Measurements from ENCODE around the gene DHX38. TPM values are rescaled to one million over a fixed set of nuclear protein-coding genes. Genes with fewer than 3 reads are reported as not detected.

Gene DHX38
- total and polyA plus RNA-seq, 12 donors, result 29.1 to 50.6 (median 37.4) TPM

GRCh38 chr16:72142476-72142875 lies 48.8 kb downstream of the DHX38 start:
- intact Hi-C loops (cut with DNase I), result no loop called here
- TF ChIP-seq CTCF (IDR thresholded peaks at IDR 0.05), result no peak
- ATAC-seq (no peak), DNase-seq (no peak)
- no peaks in the 10 kb centered on the region for H3K4me1 ChIP-seq
- no peaks in the 10 kb centered on the region for H3K36me3 ChIP-seq
- H3K27me3 ChIP-seq, result peaks cover 0 to 16% (median 0%) of the 10 kb centered on the region in 7 donors
- peaks cover 0 to 14% (median 0%) of the 10 kb centered on the region in 11 donors for H3K9me3 ChIP-seq
- H3K27ac ChIP-seq, result no peak overlapping the region
- H3K4me3 ChIP-seq, result no peak overlapping the region
- WGBS, 2 donors, result 66 to 73% methylated on average over 1 of the region's 1 CpG

- no peak overlapping the region for H3K4me3 ChIP-seq
- no peak for ATAC-seq
- no peak for TF ChIP-seq CTCF (IDR thresholded peaks at IDR 0.05)
- no peak for DNase-seq
- no peak overlapping the region for H3K27ac ChIP-seq
- H3K4me1 ChIP-seq, result no peaks in the 10 kb centered on the region
- H3K27me3 ChIP-seq, result no peaks in the 10 kb centered on the region
- peaks cover 0 to 20% (median 0%) of the 10 kb centered on the region in 11 donors for H3K9me3 ChIP-seq
- 72 to 74% methylated on average over 8 of the region's 8 CpGs for WGBS, 2 donors
- intact Hi-C loops (cut with DNase I), result no loop called here
- no peaks in the 10 kb centered on the region for H3K36me3 ChIP-seq
Measured at GRCh38 chr16:72149676-72150464, 56.2 kb downstream of the DHX38 start.

- TF ChIP-seq CTCF (IDR thresholded peaks at IDR 0.05), result no peak
- H3K36me3 ChIP-seq, result no peaks in the 10 kb centered on the region
- no peak overlapping the region for H3K4me3 ChIP-seq
- no peaks in the 10 kb centered on the region for H3K4me1 ChIP-seq
- no peak for ATAC-seq
- H3K9me3 ChIP-seq, result no peaks in the 10 kb centered on the region
- no peak for DNase-seq
- intact Hi-C loops (cut with DNase I), result no loop called here
- H3K27me3 ChIP-seq, result peaks cover 0 to 13% (median 0%) of the 10 kb centered on the region in 7 donors
- WGBS, 2 donors, result 45 to 46% methylated on average over 2 of the region's 2 CpGs
- H3K27ac ChIP-seq, result no peak overlapping the region
Measured at GRCh38 chr16:72159386-72159785, 65.7 kb downstream of the DHX38 start.

GRCh38 chr16:72159801-72160200 lies 66.2 kb downstream of the DHX38 start:
- H3K27ac ChIP-seq, result no peak overlapping the region
- 66 to 77% methylated on average over 2 of the region's 2 CpGs for WGBS, 2 donors
- DNase-seq (no peak), ATAC-seq (no peak)
- H3K36me3 ChIP-seq, result no peaks in the 10 kb centered on the region
- H3K4me3 ChIP-seq, result no peak overlapping the region
- no peaks in the 10 kb centered on the region for H3K4me1 ChIP-seq
- H3K9me3 ChIP-seq, result no peaks in the 10 kb centered on the region
- no peak for TF ChIP-seq CTCF (IDR thresholded peaks at IDR 0.05)
- intact Hi-C loops (cut with DNase I), result no loop called here
- peaks cover 0 to 13% (median 0%) of the 10 kb centered on the region in 7 donors for H3K27me3 ChIP-seq
